Measurements from ENCODE around the gene NTM.
"Not testable (repeated sequence)": the region's sequence is repeated elsewhere in the genome, so short reads cannot be mapped to it uniquely, and the experiment has no call there.

The NTM gene

DNA sequence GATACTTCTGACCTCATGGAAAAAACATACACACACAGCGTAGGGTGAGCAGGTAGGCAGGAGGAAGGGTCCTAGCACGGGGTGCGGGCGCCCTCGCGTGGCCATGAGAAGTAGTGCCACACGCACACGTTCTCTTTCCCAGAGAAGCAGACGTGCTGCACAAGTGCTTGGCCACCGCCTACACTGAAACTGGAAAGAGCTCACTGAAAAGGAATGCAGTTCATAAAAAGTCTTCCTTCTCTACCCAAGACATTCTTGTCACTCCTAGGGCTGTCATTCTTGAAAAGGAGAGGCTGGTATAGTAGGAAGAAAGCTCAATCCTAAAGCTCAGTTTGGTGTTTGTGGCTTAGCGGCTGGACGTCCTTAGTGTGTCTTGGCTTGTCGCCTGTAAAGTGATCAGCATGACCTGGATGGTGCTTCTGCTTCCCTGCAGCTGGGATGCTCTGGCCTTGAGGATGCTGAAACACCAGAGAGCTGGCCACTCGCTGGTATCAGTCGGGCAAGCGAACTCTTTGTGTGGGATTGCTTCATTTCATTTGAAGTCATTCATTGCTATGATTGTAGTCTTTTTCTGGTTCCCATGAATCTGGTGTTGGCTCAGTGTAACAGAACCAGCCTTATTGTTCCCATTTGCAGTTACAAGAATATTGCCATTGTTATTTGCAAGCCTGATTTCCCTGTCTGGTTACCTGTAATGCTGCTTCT, 303.8 kb downstream of the NTM start:
- no peak for DNase-seq

DNA sequence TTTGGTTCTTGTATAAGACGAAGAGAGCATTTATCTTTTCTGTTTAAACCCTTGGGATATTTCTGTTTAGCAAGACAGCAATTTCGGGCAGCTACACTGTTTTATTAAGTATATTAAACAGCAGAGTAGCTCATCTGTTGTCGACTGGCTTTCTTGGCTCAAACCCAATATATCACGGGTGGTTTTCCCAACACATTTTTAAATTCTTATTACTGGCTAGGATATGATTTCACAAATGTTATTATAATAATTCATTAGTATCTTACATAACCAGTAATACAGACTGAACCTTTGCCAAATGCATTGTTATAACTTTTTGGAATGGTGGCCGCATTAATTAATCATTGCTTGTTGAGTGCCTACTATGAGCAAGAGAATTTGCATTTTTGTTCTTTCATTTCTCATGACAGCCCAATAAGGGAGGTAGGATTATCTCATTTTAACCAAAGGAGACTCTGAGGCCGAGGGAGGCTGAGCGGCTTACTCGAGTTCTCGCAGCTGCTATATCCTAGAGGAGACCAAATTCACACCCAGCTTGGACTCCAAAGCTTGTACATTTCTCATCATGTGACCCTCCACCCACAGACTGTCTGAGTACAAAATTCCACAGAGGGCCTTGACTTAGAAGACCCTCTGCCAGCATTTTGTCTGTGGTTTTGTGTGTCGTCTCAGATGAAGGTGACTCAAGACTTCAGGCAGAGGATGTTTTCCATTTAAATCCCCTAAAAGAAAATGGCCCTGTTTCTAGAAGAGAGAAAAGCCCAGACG, 304.9 kb downstream of the NTM start:
- no peak for DNase-seq

DNA sequence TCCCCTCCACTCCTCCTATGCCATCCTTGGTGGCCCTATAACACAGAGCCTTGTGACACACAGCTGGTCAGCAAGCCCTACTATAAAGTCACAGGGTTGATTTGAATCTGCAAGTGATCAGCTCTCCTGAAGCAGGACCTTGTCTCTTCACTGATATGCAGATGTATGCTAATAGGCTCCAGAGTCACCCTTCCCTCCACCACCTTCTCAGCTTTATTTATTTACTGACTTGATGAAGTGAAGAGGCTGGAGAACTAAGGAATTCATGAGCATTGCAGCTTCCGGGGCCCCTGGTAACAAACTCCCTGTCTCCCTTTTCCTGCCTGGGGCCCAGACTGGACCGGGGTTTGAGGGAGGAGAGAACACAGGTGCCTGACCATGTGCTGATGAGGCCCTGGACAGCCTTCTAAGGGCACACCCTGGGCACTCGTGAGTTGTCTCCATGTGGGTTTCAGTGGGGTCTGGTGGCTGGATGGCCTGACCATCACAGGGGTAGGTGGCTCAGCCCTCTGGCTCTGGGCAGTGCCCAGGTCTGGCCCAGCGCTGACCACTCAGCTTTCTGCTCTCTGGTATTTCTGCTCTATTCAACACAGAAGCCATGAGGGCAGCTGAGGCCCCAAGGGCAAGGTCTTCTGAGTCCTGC, 307.5 kb downstream of the NTM start:
- DNase-seq, result no peak

DNA sequence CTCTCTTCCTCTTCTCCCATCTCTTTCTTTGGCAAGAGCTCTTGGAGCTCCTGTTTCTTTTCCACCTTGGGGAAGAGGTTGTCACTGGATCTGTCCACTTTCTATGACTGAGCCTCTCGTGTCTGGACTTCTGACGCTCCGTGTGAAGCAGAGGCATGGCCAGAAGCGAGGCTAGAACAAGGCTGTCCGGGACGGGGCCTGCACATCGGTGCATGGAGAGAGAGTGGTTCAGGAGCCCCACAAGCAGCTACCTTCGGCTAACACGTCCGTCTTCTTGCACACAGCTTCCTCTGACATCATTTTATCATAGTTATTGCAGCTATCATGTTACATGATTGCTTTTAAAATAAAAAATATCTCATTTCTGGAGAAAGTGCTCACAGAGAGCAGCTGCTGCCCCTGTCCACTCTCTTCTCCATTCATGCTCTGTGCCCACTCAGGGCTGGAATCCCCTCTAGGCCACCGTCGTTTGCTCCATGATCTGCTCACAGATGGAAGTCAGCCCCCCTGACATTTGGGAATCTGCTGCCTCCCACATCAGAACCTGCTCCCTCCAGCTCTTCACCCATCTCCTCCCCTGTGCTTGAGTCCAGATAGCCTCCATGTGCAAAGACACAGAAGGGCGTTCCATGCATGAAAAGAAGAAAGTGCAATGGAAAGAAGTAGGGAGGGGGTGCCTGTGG, 308.4 kb downstream of the NTM start:
- DNase-seq, result no peak

DNA sequence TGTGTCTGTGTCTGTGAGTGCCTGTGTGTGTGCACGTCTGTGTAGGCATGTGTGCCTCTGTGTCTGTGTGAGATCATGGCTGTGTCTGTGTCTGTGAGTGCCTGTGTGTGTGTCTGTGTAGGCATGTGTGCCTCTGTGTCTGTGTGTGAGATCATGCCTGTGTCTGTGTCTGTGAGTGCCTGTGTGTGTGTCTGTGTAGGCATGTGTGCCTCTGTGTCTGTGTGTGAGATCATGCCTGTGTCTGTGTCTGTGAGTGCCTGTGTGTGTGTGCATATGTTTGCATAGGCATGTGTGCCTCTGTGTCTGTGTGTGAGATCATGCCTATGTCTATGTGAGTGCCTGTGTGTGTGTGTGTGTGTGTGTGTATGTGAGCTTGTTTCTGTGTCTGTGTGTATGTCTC, 310.0 kb downstream of the NTM start:
- not testable (repeated sequence) for DNase-seq

DNA sequence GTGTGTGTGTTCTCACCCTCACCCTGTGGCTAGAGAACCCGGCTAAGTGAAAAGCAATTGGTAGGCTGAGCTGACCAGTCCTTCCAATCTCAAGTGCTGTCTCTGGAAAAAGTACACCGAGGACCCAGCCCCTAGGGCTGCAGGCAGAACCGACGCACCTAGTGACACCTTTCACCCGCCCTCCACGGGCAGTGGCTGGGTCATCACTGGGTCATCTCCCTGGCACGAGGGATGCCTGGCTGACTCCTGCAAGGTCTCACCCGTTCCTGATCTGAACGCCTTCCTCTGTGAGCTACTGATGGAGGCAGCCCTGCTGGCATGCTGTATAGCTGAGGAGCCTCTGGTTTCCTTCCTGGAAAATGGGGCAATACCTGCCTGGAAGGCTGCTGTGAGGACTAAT, 311.5 kb downstream of the NTM start:
- DNase-seq, result no peak

DNA sequence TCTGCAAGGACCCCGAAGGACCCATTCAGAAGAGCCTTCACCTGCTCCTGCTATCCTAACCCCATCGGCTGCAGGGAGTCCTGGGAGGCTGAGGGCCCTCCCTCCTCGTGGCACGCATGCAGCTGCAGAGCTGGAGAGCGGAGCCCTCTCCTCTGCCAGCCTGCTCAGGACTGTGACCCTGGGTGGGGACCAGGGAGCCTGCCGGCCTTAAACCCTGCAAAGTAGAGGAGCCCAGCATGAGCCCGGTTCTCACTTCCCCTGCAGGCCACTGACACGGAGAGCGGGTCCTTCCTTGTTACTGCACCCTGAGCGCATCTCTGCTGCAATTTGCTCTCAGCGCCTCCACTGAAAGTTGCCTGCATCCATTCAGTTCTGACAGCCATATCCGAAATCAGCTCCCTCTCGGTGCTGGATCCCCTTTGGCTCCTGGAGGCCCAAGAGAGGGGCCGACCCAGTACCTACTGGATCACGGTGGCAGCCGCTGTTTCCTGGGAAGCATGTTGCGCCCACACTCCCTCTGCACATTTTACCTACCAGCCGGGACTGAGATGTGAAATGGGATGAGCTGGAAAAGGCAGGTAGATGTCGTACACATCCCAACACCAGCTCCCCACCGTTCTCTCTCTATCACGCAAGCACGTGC, 312.1 kb downstream of the NTM start:
- DNase-seq, result no peak

DNA sequence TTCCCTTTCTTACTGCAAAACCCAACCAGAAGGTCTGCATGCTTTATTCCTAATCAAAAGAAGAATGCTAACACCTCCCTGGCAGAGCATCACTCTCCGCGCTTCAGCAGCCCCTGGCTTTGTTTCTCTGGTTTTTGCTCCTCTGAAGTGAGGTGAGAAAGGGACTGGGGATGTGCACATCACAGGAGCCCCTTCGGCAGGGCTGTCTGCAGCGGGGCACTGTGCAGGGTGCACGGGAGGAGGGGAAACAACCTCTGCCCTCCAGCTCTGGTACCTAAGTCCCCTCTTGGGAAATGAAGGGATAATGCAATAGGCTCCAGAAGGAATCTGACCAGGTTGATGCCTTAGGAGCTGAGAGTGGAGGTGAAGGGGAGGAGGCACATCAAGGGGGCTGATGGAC, 312.7 kb downstream of the NTM start:
- no peak for DNase-seq

DNA sequence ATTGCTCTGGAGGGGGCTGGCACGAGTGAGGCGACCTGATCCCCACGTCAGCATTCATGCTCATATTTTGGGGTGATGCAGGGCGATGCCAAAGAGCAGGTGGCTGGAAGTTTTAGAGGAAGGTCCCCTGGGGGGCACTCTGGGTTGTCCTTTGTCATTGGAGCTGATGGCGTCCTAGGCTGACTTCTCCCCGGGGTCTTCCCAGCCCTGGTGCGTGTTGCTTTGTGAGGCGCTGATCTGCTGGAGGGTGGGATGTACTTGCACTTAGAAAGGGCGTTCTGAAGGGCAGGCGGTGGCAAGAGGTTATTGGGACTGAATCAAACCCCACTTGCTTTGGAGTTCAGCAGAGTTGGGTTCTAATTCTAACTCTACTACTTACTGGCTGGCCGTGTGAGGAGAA, 313.3 kb downstream of the NTM start:
- no peak for DNase-seq

DNA sequence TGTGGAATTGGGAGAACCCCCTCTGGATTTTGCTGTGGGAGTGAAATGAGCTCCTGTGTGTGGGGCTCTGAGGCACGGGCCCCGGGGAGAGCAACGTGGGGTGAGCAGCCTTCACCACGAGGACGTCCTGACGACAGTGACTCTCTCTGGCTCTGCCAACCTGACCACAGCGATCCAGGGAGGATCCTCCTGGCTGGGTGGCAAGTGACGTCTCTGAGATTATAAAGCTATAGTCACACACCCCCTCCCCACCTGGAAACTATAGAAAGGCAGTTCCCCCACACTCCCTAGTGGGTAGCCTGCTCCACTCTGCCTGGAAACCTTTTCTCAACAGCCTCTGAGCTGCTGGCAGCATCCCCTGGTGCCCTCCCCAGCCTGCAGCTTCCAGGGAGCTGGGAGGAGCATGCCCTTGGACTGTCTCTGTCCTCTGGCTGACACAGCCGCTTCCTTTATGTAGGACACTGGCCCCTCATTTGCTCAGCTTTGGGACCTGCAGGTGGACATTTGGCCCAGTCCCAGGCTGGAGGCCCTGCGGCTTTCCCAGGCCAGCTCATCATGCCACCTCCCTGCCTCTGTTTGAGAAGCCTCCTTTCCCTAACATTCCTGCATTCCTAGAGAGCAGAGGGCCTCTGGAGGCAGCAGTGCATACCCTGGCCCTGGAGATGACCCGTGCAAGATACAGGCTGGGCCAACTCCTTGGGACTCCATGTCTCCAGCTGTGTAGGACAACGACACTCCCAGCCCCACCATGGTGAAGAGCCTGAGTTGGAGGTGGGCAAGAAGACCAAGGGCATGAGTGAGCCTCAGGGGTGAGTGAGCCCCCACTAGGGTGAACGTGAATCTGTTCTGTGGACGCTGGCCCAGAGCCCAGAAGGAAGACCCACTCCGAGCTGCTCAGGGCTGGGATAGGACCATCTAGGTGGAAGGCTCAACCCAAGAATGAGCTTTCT, 314.0 kb downstream of the NTM start:
- DNase-seq, result no peak

DNA sequence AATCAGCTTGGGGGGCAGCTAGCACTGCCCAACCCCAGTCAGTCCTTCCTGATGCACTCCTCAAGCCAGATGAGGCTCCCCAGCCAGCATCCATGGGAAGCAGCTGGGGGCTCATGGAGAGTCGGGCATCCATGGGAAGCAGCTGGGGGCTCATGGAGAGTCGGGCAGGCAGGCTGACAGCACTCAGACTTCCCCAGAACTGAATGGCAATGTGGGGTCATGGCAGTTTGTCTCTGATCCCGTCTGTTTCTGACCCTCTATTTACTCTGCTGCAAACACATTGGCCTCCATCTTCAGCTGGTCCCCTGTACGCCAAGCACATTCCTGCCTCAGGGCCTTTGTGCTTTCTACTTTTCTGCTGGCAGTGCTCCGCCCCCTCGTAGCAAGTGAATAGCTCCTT, 314.8 kb downstream of the NTM start:
- no peak for DNase-seq

DNA sequence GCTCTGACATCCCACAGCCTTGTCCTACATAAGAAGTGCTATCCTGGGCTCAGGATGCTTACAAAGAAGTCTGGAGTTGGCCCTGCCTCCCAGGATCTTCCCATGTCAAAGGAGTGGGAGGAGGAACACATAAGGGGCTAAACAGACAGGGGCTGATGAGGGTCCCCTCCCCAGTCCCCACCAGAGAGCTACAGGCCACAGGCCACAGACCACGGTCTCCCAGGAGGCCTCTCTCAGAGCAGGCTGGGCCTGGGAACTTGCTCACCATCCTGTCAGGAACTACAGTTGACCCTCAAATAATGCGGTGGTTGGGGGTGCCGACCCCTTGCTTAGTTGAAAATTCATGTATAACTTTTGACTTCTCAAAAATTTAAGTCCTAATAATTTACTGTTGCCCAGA, 315.5 kb downstream of the NTM start:
- DNase-seq, result no peak

DNA sequence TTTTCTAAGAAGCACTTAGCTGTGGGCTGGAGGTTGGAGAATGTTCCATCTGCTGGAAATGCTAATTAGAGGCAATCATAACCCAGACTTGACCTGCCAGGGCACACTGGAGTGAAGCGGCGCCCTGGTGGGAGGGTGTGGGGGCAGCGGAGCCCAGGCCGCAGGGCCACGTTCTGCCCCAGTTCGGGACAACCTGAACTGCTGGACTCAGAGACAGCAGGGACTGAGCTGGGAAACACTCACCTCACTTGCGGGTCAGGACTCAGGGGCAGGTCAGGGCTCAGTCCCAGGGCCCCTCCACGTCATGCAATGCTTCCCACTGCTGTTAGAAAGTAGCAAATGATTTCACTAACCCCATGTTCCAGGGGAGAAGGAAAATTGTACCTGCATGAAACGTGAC, 316.4 kb downstream of the NTM start:
- no peak for DNase-seq

DNA sequence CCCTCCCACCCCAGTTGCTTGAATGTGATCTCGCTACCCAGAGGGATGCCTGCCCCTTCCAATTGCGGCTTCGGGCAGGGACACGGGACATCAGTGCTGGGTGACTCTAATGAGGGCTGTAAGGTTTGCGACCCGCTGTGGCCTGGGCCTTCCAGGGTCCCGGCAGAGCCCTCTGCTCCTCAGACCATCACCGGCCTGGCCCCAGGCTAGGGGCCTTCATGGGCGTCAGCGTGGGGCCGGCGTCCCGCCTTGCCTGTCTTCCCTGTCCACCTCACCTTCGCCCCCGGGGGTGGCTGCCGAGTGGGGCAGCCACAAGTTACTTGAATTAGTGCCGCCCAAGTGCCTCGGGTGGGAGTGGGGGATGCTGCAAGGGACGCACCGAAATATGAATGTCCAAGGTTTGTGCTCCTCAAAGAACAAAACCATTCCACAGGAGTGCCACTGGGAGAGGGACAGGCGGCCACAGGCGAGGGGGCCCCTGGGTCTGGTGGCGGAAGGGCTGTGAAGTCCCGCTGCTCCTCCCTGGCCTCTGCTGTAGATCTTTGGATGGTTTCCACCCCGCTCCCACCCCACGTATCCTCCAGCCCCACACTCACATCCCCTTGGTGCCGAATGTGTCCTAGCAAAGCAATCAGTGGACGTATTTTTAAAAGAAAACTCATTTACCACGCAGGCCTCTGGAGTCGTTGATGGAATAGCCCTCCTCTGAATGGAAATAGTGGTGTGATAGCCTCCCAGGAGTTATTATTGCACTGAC, 317.1 kb downstream of the NTM start:
- no peak for DNase-seq

DNA sequence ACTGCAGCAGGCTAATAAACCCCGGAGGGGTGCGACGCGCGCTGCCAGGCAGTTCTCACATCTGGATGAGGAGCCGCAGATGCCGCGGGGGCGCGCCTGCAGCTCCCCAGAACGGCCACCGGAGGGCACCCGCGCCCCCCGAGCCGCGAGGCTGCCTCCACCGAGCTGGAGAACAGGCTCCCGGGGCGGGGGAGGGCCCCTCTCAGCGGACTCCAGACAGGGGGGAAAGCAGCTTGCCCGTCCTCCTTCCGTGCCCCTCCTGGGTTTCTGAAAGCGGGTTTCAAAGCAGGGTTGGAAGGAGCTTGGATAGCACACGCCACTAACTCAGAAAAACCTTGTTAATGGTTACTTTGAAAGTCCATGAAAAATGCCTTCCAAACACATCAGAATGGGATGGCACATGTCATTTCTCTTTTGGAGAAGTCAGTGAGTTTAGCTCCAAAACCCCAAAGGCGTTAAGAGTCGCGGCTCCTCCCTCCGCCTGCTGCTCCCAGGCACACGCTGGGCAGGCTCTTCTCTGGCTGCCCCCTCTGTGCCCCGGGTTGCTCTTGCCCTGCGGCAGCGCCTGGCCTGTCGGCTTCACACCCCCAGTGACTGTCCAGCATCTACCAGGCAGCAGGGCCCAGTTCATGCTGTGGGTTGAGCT, 317.8 kb downstream of the NTM start:
- DNase-seq, result no peak

DNA sequence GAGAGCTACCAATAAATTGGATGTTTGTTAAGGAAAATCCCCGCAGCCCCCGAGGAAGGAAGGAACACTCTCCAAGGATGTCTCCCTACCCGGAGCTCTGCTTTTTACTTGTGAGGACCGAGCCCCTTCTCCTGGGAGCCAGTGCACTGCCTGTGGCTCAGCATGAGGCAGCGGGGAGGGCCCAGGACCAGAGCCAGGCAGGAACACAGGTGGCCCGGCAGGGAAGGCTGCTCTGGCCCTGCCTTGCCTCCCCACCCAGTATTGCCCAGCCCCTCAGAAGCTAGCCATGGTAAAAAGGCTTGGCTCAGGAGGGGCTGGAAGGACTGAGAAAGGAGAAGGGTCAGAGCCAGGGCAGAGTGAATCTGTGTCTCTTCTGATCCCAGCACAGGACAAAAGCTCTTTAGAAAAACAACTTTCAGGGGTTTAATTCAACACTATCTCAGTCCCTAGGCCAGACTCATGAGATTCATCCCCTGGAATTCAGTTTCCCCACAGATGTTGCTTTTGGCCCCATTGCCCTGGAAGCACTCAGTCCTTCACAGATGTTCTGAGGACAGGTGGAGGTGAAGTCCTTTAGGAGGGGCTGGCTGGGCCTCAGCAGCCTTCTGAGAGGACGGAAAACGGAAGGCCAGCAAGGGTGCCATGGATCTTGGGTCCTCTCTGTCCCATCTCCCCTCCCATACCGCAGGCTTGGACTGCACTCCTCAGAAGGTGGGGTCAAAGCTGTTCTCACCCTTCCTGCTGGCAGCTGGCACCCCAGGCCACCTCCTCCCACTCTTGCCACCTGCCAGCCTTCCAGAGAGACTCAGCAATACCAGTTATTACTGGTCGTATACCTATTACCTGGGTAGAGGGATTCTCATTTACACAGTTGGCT, 318.9 kb downstream of the NTM start:
- DNase-seq, result no peak

DNA sequence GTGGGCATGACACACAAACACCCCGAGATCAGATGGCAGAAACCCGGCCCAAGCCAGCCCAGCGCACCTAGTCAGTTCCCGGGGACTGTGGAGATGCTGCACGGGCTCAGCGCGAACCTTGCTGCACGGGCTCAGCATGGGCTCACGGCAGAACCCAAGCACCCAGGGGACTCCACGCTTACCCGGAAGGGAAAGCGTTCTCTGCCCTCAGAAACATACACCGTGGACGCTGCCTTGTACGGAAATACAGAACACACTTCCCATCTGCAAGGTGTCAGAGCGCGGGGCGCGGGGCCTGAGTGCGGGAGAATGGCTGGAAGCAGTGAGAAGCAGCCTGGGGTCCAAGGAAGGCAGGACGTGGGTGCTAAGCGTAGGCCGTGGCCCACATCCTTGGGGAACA, 319.9 kb downstream of the NTM start:
- no peak for DNase-seq

DNA sequence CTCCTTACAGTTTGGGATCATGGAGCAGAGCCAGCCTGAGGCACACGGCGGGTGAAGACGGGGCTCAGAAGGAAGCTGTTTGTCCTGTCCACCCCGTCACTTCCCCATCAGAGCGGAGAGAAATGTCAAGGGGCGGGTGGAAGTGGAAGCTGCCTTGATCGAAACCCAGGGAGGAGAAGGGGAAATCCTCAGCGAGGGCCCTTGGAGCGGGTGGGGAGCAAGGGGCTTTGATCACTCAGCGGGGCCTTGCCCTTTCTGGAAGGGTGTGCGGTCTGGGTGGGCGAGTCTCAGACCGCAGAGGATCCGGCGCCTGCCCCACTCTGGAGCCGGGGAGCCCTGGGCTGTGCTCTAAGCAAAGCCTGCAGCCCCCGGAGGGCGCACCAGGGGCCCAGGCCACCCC, 320.4 kb downstream of the NTM start:
- no peak for DNase-seq

Data from effector CD8-positive, alpha-beta T cell (primary cell).